HG03139 (cell line): ENCODE data around the gene NIPAL4.
A peak's percentile ranks its signal among the peaks of the same experiment; 100 is the strongest.

Experiments
- ATAC-seq: cut with Tn5 transposase; IDR thresholded peaks from one replicate; pipeline ENCODE4 v1.9.1; 2021; ENCODE audit not compliant: unreplicated experiment

NIPAL4 gene

GRCh38 chr5:157460921-157461792 lies 1.1 kb downstream of the NIPAL4 start:
- no peak for ATAC-seq

GRCh38 chr5:157463081-157463480 lies 3.1 kb downstream of the NIPAL4 start:
- ATAC-seq: no peak

- no peak for ATAC-seq
Observed at GRCh38 chr5:157463621-157464518, 3.9 kb downstream of the NIPAL4 start.

GRCh38 chr5:157464519-157465171 lies 4.6 kb downstream of the NIPAL4 start:
- ATAC-seq: peak; percentile 67

- no peak for ATAC-seq
Observed at GRCh38 chr5:157468293-157468965, 8.4 kb downstream of the NIPAL4 start.

GRCh38 chr5:157469073-157469472 lies 9.1 kb downstream of the NIPAL4 start:
- ATAC-seq: no peak

GRCh38 chr5:157469687-157470086 lies 9.7 kb downstream of the NIPAL4 start:
- no peak for ATAC-seq

- ATAC-seq: no peak
Observed at GRCh38 chr5:157470631-157471030, 10.6 kb downstream of the NIPAL4 start.

GRCh38 chr5:157471709-157472108 lies 11.7 kb downstream of the NIPAL4 start:
- ATAC-seq: no peak

- no peak for ATAC-seq
Observed at GRCh38 chr5:157473383-157474320, 13.6 kb downstream of the NIPAL4 start.

GRCh38 chr5:157475432-157475831 lies 15.4 kb downstream of the NIPAL4 start:
- no peak for ATAC-seq

- no peak for ATAC-seq
Observed at GRCh38 chr5:157476702-157477408, 16.8 kb downstream of the NIPAL4 start.

- no peak for ATAC-seq
Observed at GRCh38 chr5:157477814-157478494, 17.9 kb downstream of the NIPAL4 start.

GRCh38 chr5:157478726-157479125 lies 18.7 kb downstream of the NIPAL4 start:
- no peak for ATAC-seq

- no peak for ATAC-seq
Observed at GRCh38 chr5:157479166-157479565, 19.2 kb downstream of the NIPAL4 start.

- ATAC-seq: no peak
Observed at GRCh38 chr5:157479612-157480510, 19.8 kb downstream of the NIPAL4 start.

- no peak for ATAC-seq
Observed at GRCh38 chr5:157481265-157481664, 21.3 kb downstream of the NIPAL4 start.
